Activated CD8-positive, alpha-beta T cell treated with anti-CD3 and anti-CD28 coated beads for 36 hours (primary cell): Measurements from ENCODE around the gene TBXA2R. TPM values are rescaled to one million over a fixed set of nuclear protein-coding genes. Genes with fewer than 3 reads are reported as not detected.
A peak's percentile ranks its signal among the peaks of the same experiment; 100 is the strongest.

Experiments
- ATAC-seq: fragments of 200-7000 bp; cut with Tn5 transposase; one replicate; pipeline ENCODE4 v1.10.0; 2021; ENCODE audit warnings: mild to moderate bottlenecking, moderate library complexity
- CTCF ChIA-PET: fragments of 350-600 bp; sonication (Branson Sonifier 250); formaldehyde crosslinking; loops from one replicate; lab custom pipeline; 2021; ENCODE audit warnings: antibody characterized with exemption; lab: Charles Lee
- POLR2A ChIA-PET: fragments of 350-600 bp; sonication (Branson Sonifier 250); formaldehyde crosslinking; loops from one replicate; lab custom pipeline; 2021; ENCODE audit warnings: antibody characterized with exemption; lab: Charles Lee
- DNase-seq: peaks from one replicate; pipeline ENCODE4 v3.0.0-alpha.2; 2020
- H3K27ac Mint-ChIP-seq: one replicate; pipeline ENCODE4 v1.8.0; 2021; ENCODE audit warnings: mild to moderate bottlenecking, mixed read lengths
- H3K27me3 Mint-ChIP-seq: one replicate; pipeline ENCODE4 v1.8.0; 2021; ENCODE audit warnings: mixed read lengths
- H3K36me3 Mint-ChIP-seq: one replicate; pipeline ENCODE4 v1.8.0; 2021; ENCODE audit warnings: low read depth, mixed read lengths
- H3K4me1 Mint-ChIP-seq: one replicate; pipeline ENCODE4 v1.8.0; 2021; ENCODE audit warnings: low read depth, mixed read lengths
- H3K4me3 Mint-ChIP-seq: one replicate; pipeline ENCODE4 v1.8.0; 2021; ENCODE audit warnings: mild to moderate bottlenecking, moderate library complexity, mixed read lengths
- H3K9me3 Mint-ChIP-seq: one replicate; pipeline ENCODE4 v1.8.0; 2021; ENCODE audit warnings: mixed read lengths
- CTCF ChIP-seq: fragments of 200-600 bp; IDR thresholded peaks from one replicate; pipeline ENCODE4 v1.8.0; 2022; ENCODE audit warnings: antibody characterized with exemption, mild to moderate bottlenecking
- intact Hi-C: fragments of 100-400 bp; cut with micrococcal nuclease; formaldehyde crosslinking; loops from one replicate; pipeline ENCODE4 v1.10.0; 2022
- total RNA-seq, 2 experiments: library from RNA; stranded (reverse); gene quantifications; one replicate each; pipeline ENCODE4 v1.2.3, GENCODE V29; 2021

The TBXA2R gene
- total RNA-seq, 2 experiments from 2014 or later: 2.7 to 3.0 TPM

DNA sequence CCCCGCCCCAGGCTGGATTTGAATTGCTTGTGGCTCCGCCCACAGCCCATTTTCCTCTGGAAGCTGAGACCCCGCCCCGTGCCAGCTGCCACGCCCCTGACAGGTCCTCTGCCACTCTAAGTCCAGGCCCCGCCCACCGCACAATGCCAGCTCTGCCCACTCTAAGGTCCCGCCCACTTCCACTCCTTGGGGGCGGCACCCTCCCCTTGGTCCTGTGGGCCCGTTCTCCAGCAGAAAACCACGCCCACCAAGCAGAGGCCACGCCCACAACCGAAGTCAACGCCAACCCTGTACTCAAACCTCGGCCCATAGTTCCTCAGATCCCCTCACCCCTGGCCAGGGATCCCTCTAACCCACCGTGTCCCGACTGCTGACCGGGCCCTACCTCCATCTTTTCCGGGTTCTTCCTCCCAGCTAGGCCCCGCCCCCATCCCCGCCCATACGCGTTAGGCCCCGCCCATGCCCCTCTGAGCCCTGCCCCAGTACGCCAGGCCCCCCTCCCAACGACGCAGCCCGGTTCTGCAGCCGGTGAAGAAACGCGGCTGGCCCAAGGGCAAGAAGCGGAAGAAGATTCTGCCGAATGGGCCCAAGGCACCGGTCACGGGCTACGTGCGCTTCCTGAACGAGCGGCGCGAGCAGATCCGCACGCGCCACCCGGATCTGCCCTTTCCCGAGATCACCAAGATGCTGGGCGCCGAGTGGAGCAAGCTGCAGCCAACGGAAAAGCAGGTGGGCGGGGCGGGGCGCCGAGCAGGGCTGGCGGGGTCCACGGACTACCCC lies 32.6 kb downstream of the TBXA2R start:
- intact Hi-C loops: no loop called here
- Mint-ChIP-seq H3K4me1 (peaks cover 11% of the 10 kb centered on the region), H3K4me3 (peak overlapping the region; percentile 75), H3K27ac (no peak overlapping the region), H3K36me3 (peaks cover 13% of the 10 kb centered on the region), H3K27me3 (no peaks in the 10 kb centered on the region), H3K9me3 (no peaks in the 10 kb centered on the region)
- CTCF ChIA-PET: interaction anchor here (0.9 to 1.6 kb wide), 2 partner anchors 13 to 29 kb away, joined by 4 read pairs; no protein-coding TSS in a partner anchor
- ATAC-seq (peak; percentile 64), DNase-seq (peak; percentile 97)
- POLR2A ChIA-PET: interaction anchor here (0.9 to 1.5 kb wide), 3 partner anchors 17 to 35 kb away, joined by 3 to 4 read pairs (median 3); partner anchors contain the start of gene MFSD12
- no peak for TF ChIP-seq CTCF

DNA sequence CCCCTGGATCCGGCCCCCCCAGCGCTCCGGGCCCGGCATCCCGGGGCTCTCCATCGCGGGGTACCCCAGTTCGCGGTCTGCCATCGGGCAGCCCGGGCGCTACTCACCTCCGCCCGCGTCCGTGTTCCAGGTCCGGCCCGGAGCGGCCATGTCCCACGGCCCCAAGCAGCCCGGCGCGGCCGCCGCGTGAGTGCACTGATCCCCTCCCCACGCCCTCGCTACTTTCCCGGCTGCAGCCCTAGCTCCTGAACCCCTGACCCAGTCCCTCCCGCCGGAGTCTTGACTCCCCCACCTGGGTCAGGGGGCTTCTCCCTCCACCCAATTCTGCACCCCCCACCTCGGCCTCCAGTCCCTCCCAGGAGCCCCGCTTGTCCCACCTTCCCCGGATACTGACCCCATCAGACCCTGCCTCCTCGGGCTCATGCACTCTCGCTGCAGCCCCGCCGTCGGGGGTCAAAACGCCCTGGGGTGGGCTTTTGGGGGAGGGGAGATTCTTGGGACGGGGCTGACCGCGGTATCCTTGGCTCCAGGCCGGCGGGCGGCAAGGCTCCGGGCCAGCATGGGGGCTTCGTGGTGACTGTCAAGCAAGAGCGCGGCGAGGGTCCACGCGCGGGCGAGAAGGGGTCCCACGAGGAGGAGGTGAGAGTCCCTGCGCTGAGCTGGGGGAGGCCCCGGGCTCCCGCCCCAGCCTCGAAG lies 33.4 kb downstream of the TBXA2R start:
- POLR2A ChIA-PET: interaction anchor here (0.9 to 1.5 kb wide), 2 partner anchors 16 to 28 kb away, joined by 3 to 4 read pairs; partner anchors contain the start of gene MFSD12
- no peak overlapping the region for H3K27ac Mint-ChIP-seq
- H3K27me3 Mint-ChIP-seq: no peaks in the 10 kb centered on the region
- no peaks in the 10 kb centered on the region for H3K9me3 Mint-ChIP-seq
- intact Hi-C loops: no loop called here
- peak overlapping the region; percentile 75 for H3K4me3 Mint-ChIP-seq
- CTCF ChIA-PET: interaction anchor here (0.9 kb wide), 1 partner anchor 28 kb away, joined by 4 read pairs; no protein-coding TSS in a partner anchor
- DNase-seq (peak; percentile 43), ATAC-seq (no peak)
- TF ChIP-seq CTCF: no peak
- H3K4me1 Mint-ChIP-seq: peaks cover 11% of the 10 kb centered on the region
- peaks cover 13% of the 10 kb centered on the region for H3K36me3 Mint-ChIP-seq

DNA sequence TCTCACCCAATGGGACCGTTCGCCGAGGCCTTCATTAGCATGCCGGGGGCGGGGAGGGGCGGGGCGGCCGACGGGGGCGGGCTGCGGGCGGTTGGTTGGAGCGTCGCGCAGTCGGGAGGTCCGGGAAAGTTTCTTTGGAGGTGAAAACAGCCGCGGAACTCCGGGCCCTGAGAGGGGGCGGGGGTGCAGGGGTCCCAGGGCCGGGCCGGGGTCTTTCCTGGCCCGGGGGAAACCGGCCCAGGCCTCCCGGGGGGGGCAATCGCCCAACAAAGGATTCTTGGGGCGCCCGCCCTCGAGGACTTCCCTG lies 33.9 kb downstream of the TBXA2R start, which contains the start of gene HMG20B:
Gene HMG20B (plus strand): TSS at position 90 of the 307 bp plus-strand sequence. CDS start 366 bp downstream, outside the sequence.
- no peak for DNase-seq
- Mint-ChIP-seq H3K4me1 (peaks cover 11% of the 10 kb centered on the region), H3K4me3 (peak within 1 kb of the TSS; percentile 75), H3K9me3 (no peaks in the 10 kb centered on the region), H3K27ac (no peak within 1 kb of the TSS), H3K36me3 (peaks cover 13% of the 10 kb centered on the region), H3K27me3 (no peaks in the 10 kb centered on the region)
- ATAC-seq: peak; percentile 0
- intact Hi-C loops: no loop called here
- no peak for TF ChIP-seq CTCF
- ChIA-PET CTCF (no interaction called here), POLR2A (interaction anchor here (1.5 kb wide), 1 partner anchor 28 kb away, joined by 4 read pairs; no protein-coding TSS in a partner anchor)

DNA sequence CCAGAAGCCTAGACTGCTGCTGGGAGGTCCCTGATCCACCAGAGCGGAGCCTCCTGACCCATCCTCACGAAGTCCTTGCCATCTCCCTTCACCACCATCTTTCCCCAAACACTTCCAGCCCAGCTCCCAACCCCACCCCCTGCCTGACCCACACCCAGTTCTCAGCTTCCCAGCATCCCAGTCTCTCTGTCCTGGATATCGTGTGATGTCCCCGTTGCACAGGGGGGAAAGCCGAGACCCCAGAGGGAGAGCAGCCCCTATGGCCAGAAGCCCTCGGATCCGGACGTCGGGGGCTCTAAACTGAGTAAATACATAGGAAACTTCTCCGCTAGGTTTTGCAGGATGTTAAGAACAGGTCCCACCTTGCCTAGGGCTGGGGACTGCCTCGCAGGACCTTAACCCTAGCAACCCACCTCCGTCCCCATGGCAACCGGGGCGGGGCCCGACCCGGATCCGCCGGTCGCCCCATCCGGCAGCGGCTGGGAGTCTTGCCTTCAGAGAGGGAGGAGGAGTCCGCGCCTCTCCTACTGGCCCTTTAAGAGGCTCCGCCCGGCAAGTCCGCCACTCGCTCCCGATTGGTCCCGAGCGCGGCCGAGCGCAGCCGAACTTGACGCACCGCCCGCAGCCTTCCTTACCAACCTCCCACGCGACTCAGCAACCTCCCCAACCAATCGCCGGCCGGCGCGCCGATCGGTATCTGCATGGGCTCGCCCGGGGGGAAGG lies 34.4 kb downstream of the TBXA2R start:
- Mint-ChIP-seq H3K36me3 (peaks cover 13% of the 10 kb centered on the region), H3K9me3 (no peaks in the 10 kb centered on the region), H3K4me1 (peaks cover 11% of the 10 kb centered on the region), H3K27me3 (no peaks in the 10 kb centered on the region), H3K4me3 (peak overlapping the region; percentile 75), H3K27ac (no peak overlapping the region)
- DNase-seq (peak; percentile 100), ATAC-seq (peak; percentile 93)
- TF ChIP-seq CTCF: no peak
- CTCF ChIA-PET: interaction anchor here (0.9 kb wide), 1 partner anchor 12 kb away, joined by 3 read pairs; no protein-coding TSS in a partner anchor
- POLR2A ChIA-PET: interaction anchor here (0.7 to 0.9 kb wide), 3 partner anchors 11 to 16 kb away, joined by 3 to 6 read pairs (median 3); no protein-coding TSS in a partner anchor
- intact Hi-C loops: no loop called here
